HepG2 (cell line): ENCODE results near the gene RGS6. TPM values are rescaled to one million over a fixed set of nuclear protein-coding genes. Genes with fewer than 3 reads are reported as not detected.

ENCODE experiments used
- ATAC-seq: fragments of 200-7000 bp; cut with Tn5 transposase; 3 replicates; pipeline ENCODE4 v1.9.1; 2020; ENCODE audit warnings: mild to moderate bottlenecking, moderate library complexity
- BruUV-seq: library from RNA; stranded (reverse); fragments of 400-500 nt; replicated peaks from 2 replicates; lab custom pipeline; 2021; lab: Mats Ljungman, UMichigan
- CTCF ChIA-PET: fragments of 300-600 bp; formaldehyde crosslinking; extraction: SDS; loops from one replicate; lab custom pipeline; 2021; ENCODE audit warnings: low total read pairs, inconsistent platforms, low intra/inter-chr PET ratio; lab: Yijun Ruan, JAX
- POLR2A ChIA-PET: fragments of 350-600 bp; sonication (Branson Sonifier 250); formaldehyde crosslinking; loops from one replicate; lab custom pipeline; 2020; ENCODE audit warnings: antibody characterized with exemption, inconsistent platforms; lab: Yijun Ruan, JAX
- DNase-seq: peaks from one replicate; pipeline ENCODE4 v3.0.0-alpha.2; 2015; ENCODE audit warnings: low spot score
- FAIRE-seq: peaks from 3 replicates; lab custom pipeline; 2011; peaks lifted over from hg19 to GRCh38; lab: Jason Lieb, UNC
- H2AFZ ChIP-seq: one replicate; pipeline ENCODE4 v1.6.1; 2011; ENCODE audit warnings: low read length, inconsistent platforms
- H3K27ac ChIP-seq: fragments of 300-600 bp; 3 replicates; pipeline ENCODE4 v1.8.0; 2011; ENCODE audit warnings: mixed run types, mild to moderate bottlenecking, mixed read lengths, low read length, inconsistent platforms; ENCODE audit not compliant: insufficient read depth; ENCODE audit errors: extremely low read length
- H3K27me3 ChIP-seq, 2 experiments: fragments of 200-600 bp in 1 of 2; 2 replicates in 1 of 2; 3 replicates in 1 of 2; pipeline versions ENCODE4 v1.6.0 to v1.8.0; 2011; ENCODE audit warnings: low read length in 2 of 2, mild to moderate bottlenecking in 2 of 2, moderate library complexity in 2 of 2, inconsistent platforms in 1 of 2; ENCODE audit not compliant: insufficient read depth in 2 of 2, control insufficient read depth in 1 of 2
- H3K36me3 ChIP-seq, 2 experiments: fragments of 200-600 bp in 1 of 2; replicated peaks in 1 of 2; 2 replicates in 1 of 2; 3 replicates in 1 of 2; pipeline versions ENCODE4 v1.5.1 to v1.8.0; 2011; ENCODE audit warnings: low read length in 2 of 2, inconsistent platforms in 1 of 2; ENCODE audit not compliant: insufficient read depth in 2 of 2, control insufficient read depth in 1 of 2
- H3K4me1 ChIP-seq: 2 replicates; pipeline ENCODE4 v1.5.1; 2012; ENCODE audit warnings: low read length, inconsistent platforms; ENCODE audit not compliant: insufficient read depth
- H3K4me2 ChIP-seq: 2 replicates; pipeline ENCODE4 v1.6.0; 2011; ENCODE audit warnings: low read depth, low read length, inconsistent platforms
- H3K4me3 ChIP-seq, 3 experiments: fragments of 200-600 bp in 1 of 3; sonication (generic), shearing (Covaris generic) in 1 of 3; replicated peaks in 1 of 3; 2 replicates each; pipeline ENCODE4 v1.5.1; 2011 to 2016; ENCODE audit warnings: low read length in 3 of 3, inconsistent platforms in 2 of 3, low read depth in 2 of 3, mild to moderate bottlenecking in 2 of 3, control low read depth in 1 of 3, mixed read lengths in 1 of 3; ENCODE audit not compliant: insufficient read depth in 1 of 3
- H3K79me2 ChIP-seq: one replicate; pipeline ENCODE4 v1.6.1; 2011; ENCODE audit warnings: low read length, inconsistent platforms; ENCODE audit not compliant: insufficient read depth
- H3K9ac ChIP-seq: 2 replicates; pipeline ENCODE4 v1.6.0; 2011; ENCODE audit warnings: mild to moderate bottlenecking, low read depth, low read length, inconsistent platforms; ENCODE audit not compliant: insufficient read depth
- H3K9me3 ChIP-seq: 2 replicates; pipeline ENCODE4 v1.5.1; 2012; ENCODE audit warnings: mild to moderate bottlenecking, low read length
- H4K20me1 ChIP-seq: 2 replicates; pipeline ENCODE4 v1.6.0; 2011; ENCODE audit warnings: inconsistent platforms, mild to moderate bottlenecking, low read length, moderate library complexity; ENCODE audit not compliant: insufficient read depth
- FOXC1 ChIP-seq: sonication (generic); formaldehyde crosslinking; IDR thresholded peaks from 2 replicates; pipeline ENCODE4 v1.8.0; 2022; ENCODE audit warnings: mild to moderate bottlenecking, missing genetic modification reagents, borderline replicate concordance
- GLI4 ChIP-seq: sonication (generic); formaldehyde crosslinking; IDR thresholded peaks from 2 replicates; pipeline ENCODE4 v1.5.1; 2020; ENCODE audit warnings: missing genetic modification reagents, mild to moderate bottlenecking, moderate library complexity, borderline replicate concordance
- HNRNPH1 ChIP-seq: fragments of 200-400 bp; formaldehyde crosslinking; optimal IDR thresholded peaks from 2 replicates; pipeline ENCODE3; 2017; ENCODE audit warnings: mild to moderate bottlenecking, low read depth, low read length
- MLLT10 ChIP-seq: sonication (generic); formaldehyde crosslinking; IDR thresholded peaks from 2 replicates; pipeline ENCODE4 v1.4.0; 2020; ENCODE audit warnings: missing genetic modification reagents
- MTF1 ChIP-seq: sonication (generic); formaldehyde crosslinking; IDR thresholded peaks from 2 replicates; pipeline ENCODE4 v1.5.0; 2020; ENCODE audit warnings: missing genetic modification reagents
- NFRKB ChIP-seq: fragments of 450-650 bp; IDR thresholded peaks from 2 replicates; pipeline ENCODE4 v1.6.1; 2017
- RAD51 ChIP-seq: fragments of 450-650 bp; IDR thresholded peaks from 2 replicates; pipeline ENCODE4 v1.6.1; 2016; ENCODE audit warnings: borderline replicate concordance
- TEAD3 ChIP-seq: optimal IDR thresholded peaks from 2 replicates; pipeline ENCODE3; 2016; ENCODE audit warnings: borderline replicate concordance
- U2AF1 ChIP-seq: fragments of 200-400 bp; formaldehyde crosslinking; optimal IDR thresholded peaks from 2 replicates; pipeline ENCODE3; 2017; ENCODE audit warnings: mild to moderate bottlenecking, low read depth, low read length
- ZFP41 ChIP-seq: sonication (generic); formaldehyde crosslinking; IDR thresholded peaks from 2 replicates; pipeline ENCODE4 v1.4.0; 2020; ENCODE audit warnings: mild to moderate bottlenecking, missing genetic modification reagents, borderline replicate concordance
- ZNF282 ChIP-seq: fragments of 450-650 bp; IDR thresholded peaks from 2 replicates; pipeline ENCODE4 v1.6.1; 2018; ENCODE audit not compliant: partially characterized antibody
- ZNF350 ChIP-seq: sonication (generic); formaldehyde crosslinking; IDR thresholded peaks from 2 replicates; pipeline ENCODE4 v1.4.0; 2020; ENCODE audit warnings: mild to moderate bottlenecking, low read depth, missing genetic modification reagents, borderline replicate concordance
- ZNF383 ChIP-seq: sonication (generic); formaldehyde crosslinking; IDR thresholded peaks from 2 replicates; pipeline ENCODE4 v1.4.0; 2020; ENCODE audit warnings: missing genetic modification reagents, mild to moderate bottlenecking, borderline replicate concordance
- ZNF564 ChIP-seq: sonication (generic); formaldehyde crosslinking; IDR thresholded peaks from 2 replicates; pipeline ENCODE4 v1.8.1; 2023; ENCODE audit warnings: mild to moderate bottlenecking, missing genetic modification reagents
- ZNF879 ChIP-seq: sonication (generic); formaldehyde crosslinking; IDR thresholded peaks from 2 replicates; pipeline ENCODE4 v1.8.1; 2023; ENCODE audit warnings: missing genetic modification reagents
- WGBS: methylation state at CpG from one replicate; pipeline ENCODE4 v1.1.6; 2017; ENCODE audit warnings: low lambda C conversion rate; 5-methylcytosine and 5-hydroxymethylcytosine counted together
- in situ Hi-C: cut with HindIII; loops from 2 replicates; pipeline ENCODE4 v1.10.0; 2017; ENCODE audit warnings: low pct_unique_long_range_greater_than_20kb; ENCODE audit not compliant: extremely low pct_ligation_motif_present
- intact Hi-C: fragments of 100-400 bp; cut with micrococcal nuclease; formaldehyde crosslinking; loops from one replicate; pipeline ENCODE4 v1.10.0; 2022; ENCODE audit not compliant: unreplicated experiment
- polyA plus RNA-seq, 8 experiments: library from polyadenylated mRNA; depleted of rRNA in 3 of 8; stranded (reverse) in 7 of 8; unstranded in 1 of 8; fragments of >200 nt; fragmentation: Illumina TruSeq in 4 of 8; extraction: Trizol in 4 of 8; gene quantifications; 2 replicates each; pipeline versions ENCODE4 v1.2.1 to v1.2.3, GENCODE V29; 2011 to 2016; ENCODE audit warnings: low read depth in 4 of 8, missing spikeins in 1 of 8, mixed read lengths in 1 of 8; ENCODE audit not compliant: insufficient read depth in 1 of 8
- total RNA-seq, 5 experiments: library from RNA; depleted of rRNA; stranded (reverse); fragments of >200 nt; fragmentation: Illumina TruSeq; extraction: Trizol; gene quantifications; 2 replicates each; pipeline ENCODE4 v1.2.3, GENCODE V29; 2016; ENCODE audit warnings: low read depth in 1 of 5
- TF ChIP-seq, protein P1 (sequence below): sonication (generic); formaldehyde crosslinking; IDR thresholded peaks from 2 replicates; pipeline ENCODE4 v1.4.0; 2020; ENCODE audit warnings: missing genetic modification reagents
- TF ChIP-seq, protein P2 (sequence below): sonication (generic); formaldehyde crosslinking; IDR thresholded peaks from 2 replicates; pipeline ENCODE4 v1.9.0; 2021; ENCODE audit warnings: missing genetic modification reagents, borderline replicate concordance

RGS6 gene
- total and polyA plus RNA-seq, 2 of the 13 experiments (the other 11 are each of a cell fraction or from before 2014, with no cell fraction given) = not detected

GRCh38 chr14:72311116-72311515 lies 378.9 kb downstream of the RGS6 start:
- no peaks in the 10 kb centered on the region for H3K27me3 ChIP-seq
- H3K27ac ChIP-seq = no peak overlapping the region
- H3K4me1 ChIP-seq = no peaks in the 10 kb centered on the region
- no peaks in the 10 kb centered on the region for H3K79me2 ChIP-seq
- H3K9ac ChIP-seq = no peak overlapping the region
- ChIA-PET CTCF (no interaction called here), POLR2A (no interaction called here)
- H3K9me3 ChIP-seq = peaks cover 5% of the 10 kb centered on the region
- in situ Hi-C loops (no loop called here), intact Hi-C loops (no loop called here)
- H3K4me2 ChIP-seq = no peak overlapping the region
- no peak for DNase-seq
- H3K36me3 ChIP-seq = no peaks in the 10 kb centered on the region
- no peak for FAIRE-seq
- H4K20me1 ChIP-seq = no peaks in the 10 kb centered on the region
- WGBS = 14% methylated on average over 1 of the region's 1 CpG
- no peak for ATAC-seq
- no TSS peak for BruUV-seq
- no peak overlapping the region for H3K4me3 ChIP-seq
- H2AFZ ChIP-seq = no peak overlapping the region
- TF ChIP-seq NFRKB (no peak), TEAD3 (no peak), RAD51 (no peak), ZNF564 (CRISPR knock-in tag) (no peak), ZFP41 (CRISPR knock-in tag) (no peak), HNRNPH1 (no peak), ZNF350 (CRISPR knock-in tag) (no peak), GLI4 (CRISPR knock-in tag) (no peak), ZNF383 (CRISPR knock-in tag) (no peak), ZNF879 (no peak), FOXC1 (CRISPR knock-in tag) (no peak), MLLT10 (CRISPR knock-in tag) (no peak), ZNF282 (no peak), U2AF1 (no peak), MTF1 (no peak)
- TF ChIP-seq, protein P1, sequence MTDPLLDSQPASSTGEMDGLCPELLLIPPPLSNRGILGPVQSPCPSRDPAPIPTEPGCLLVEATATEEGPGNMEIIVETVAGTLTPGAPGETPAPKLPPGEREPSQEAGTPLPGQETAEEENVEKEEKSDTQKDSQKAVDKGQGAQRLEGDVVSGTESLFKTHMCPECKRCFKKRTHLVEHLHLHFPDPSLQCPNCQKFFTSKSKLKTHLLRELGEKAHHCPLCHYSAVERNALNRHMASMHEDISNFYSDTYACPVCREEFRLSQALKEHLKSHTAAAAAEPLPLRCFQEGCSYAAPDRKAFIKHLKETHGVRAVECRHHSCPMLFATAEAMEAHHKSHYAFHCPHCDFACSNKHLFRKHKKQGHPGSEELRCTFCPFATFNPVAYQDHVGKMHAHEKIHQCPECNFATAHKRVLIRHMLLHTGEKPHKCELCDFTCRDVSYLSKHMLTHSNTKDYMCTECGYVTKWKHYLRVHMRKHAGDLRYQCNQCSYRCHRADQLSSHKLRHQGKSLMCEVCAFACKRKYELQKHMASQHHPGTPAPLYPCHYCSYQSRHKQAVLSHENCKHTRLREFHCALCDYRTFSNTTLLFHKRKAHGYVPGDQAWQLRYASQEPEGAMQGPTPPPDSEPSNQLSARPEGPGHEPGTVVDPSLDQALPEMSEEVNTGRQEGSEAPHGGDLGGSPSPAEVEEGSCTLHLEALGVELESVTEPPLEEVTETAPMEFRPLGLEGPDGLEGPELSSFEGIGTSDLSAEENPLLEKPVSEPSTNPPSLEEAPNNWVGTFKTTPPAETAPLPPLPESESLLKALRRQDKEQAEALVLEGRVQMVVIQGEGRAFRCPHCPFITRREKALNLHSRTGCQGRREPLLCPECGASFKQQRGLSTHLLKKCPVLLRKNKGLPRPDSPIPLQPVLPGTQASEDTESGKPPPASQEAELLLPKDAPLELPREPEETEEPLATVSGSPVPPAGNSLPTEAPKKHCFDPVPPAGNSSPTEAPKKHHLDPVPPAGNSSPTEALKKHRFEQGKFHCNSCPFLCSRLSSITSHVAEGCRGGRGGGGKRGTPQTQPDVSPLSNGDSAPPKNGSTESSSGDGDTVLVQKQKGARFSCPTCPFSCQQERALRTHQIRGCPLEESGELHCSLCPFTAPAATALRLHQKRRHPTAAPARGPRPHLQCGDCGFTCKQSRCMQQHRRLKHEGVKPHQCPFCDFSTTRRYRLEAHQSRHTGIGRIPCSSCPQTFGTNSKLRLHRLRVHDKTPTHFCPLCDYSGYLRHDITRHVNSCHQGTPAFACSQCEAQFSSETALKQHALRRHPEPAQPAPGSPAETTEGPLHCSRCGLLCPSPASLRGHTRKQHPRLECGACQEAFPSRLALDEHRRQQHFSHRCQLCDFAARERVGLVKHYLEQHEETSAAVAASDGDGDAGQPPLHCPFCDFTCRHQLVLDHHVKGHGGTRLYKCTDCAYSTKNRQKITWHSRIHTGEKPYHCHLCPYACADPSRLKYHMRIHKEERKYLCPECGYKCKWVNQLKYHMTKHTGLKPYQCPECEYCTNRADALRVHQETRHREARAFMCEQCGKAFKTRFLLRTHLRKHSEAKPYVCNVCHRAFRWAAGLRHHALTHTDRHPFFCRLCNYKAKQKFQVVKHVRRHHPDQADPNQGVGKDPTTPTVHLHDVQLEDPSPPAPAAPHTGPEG (CRISPR knock-in tag) = no peak
- TF ChIP-seq, protein P2, sequence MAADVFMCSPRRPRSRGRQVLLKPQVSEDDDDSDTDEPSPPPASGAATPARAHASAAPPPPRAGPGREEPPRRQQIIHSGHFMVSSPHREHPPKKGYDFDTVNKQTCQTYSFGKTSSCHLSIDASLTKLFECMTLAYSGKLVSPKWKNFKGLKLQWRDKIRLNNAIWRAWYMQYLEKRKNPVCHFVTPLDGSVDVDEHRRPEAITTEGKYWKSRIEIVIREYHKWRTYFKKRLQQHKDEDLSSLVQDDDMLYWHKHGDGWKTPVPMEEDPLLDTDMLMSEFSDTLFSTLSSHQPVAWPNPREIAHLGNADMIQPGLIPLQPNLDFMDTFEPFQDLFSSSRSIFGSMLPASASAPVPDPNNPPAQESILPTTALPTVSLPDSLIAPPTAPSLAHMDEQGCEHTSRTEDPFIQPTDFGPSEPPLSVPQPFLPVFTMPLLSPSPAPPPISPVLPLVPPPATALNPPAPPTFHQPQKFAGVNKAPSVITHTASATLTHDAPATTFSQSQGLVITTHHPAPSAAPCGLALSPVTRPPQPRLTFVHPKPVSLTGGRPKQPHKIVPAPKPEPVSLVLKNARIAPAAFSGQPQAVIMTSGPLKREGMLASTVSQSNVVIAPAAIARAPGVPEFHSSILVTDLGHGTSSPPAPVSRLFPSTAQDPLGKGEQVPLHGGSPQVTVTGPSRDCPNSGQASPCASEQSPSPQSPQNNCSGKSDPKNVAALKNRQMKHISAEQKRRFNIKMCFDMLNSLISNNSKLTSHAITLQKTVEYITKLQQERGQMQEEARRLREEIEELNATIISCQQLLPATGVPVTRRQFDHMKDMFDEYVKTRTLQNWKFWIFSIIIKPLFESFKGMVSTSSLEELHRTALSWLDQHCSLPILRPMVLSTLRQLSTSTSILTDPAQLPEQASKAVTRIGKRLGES (CRISPR knock-in tag) = no peak
- TF ChIP-seq, all 625 proteins: peak for 0
